Choroid plexus epithelial cell (primary cell): ENCODE data around the gene ALDOA.

Experiments used
- DNase-seq: peaks from one replicate; pipeline ENCODE4 v3.0.0-alpha.2; 2010; ENCODE audit warnings: low read depth
- H3K4me3 ChIP-seq: 2 replicates; pipeline ENCODE4 v1.5.1; 2011; ENCODE audit warnings: low read depth, mild to moderate bottlenecking, control low read depth, low read length, moderate library complexity
- TF ChIP-seq, protein P1 (sequence below): conservative IDR thresholded peaks from 2 replicates; pipeline ENCODE4 v1.5.1; 2011; ENCODE audit warnings: low read depth, mild to moderate bottlenecking, control low read depth, inconsistent platforms, low read length, moderate library complexity

ALDOA gene

DNA sequence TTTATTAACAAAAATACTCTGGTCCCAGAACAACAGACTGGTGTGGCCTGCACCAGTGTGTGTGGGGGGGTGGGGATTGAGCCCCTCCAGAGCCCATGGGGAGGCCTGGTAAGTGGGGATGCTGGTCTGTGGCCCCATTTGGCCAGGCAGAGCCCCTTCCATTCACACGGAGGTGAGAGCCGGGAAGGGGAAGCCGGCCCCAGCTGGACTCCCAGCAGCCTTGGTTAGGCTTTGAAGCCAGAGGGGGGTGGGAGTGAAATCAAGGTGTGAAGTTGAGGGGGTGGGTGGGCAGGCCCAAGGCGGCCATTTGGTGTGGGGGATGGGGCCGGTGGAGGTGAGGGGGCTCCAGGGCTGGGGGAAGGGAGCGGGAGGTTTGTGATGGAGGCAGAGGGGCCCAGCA, 20.3 kb downstream of the ALDOA start:
- DNase-seq = no peak
- H3K4me3 ChIP-seq = no peak overlapping the region
- TF ChIP-seq, protein P1, sequence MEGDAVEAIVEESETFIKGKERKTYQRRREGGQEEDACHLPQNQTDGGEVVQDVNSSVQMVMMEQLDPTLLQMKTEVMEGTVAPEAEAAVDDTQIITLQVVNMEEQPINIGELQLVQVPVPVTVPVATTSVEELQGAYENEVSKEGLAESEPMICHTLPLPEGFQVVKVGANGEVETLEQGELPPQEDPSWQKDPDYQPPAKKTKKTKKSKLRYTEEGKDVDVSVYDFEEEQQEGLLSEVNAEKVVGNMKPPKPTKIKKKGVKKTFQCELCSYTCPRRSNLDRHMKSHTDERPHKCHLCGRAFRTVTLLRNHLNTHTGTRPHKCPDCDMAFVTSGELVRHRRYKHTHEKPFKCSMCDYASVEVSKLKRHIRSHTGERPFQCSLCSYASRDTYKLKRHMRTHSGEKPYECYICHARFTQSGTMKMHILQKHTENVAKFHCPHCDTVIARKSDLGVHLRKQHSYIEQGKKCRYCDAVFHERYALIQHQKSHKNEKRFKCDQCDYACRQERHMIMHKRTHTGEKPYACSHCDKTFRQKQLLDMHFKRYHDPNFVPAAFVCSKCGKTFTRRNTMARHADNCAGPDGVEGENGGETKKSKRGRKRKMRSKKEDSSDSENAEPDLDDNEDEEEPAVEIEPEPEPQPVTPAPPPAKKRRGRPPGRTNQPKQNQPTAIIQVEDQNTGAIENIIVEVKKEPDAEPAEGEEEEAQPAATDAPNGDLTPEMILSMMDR = no peak

DNA sequence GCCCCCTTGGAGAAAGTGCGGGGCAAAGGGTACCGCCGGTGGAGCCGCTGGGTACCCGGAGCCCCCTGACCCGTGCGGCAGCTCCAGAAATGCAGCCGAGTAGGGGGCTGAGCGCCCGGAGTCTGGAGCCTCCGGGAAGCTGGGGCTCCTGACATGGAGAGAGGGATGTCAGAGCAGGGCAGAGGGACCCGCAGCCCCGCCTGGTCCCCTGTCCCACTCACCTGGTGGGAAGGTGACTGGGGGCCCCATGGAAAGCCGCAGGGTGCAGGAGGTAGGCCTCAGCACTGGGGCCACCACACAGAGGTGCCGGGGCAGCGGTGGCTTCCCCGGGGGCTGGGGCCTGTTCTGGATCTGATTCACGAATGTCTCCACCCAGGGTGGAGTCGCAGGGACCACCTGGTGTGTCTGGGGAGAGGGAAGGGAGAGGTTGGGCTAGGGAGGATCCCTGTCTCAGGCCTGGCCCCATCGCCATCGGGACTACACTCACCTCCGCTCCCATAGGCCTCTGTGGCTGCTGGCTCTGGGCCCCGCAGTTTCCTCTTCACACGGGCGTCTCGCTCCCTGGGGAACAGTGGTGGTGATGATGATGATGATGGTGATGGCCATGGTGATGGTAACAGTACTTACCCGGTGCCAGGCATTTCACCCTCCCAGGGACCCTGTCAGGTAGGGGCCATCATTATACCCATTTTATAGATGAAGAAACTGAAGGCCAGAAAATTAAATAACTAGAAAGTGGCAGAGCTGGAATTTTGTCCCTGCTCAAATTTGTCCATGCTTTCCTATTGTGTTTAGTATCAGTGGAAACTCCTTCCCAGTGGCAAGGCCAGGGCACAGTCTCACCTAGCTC, 21.0 kb downstream of the ALDOA start:
- TF ChIP-seq, protein P1 = no peak
- no peak overlapping the region for H3K4me3 ChIP-seq
- DNase-seq = no peak

DNA sequence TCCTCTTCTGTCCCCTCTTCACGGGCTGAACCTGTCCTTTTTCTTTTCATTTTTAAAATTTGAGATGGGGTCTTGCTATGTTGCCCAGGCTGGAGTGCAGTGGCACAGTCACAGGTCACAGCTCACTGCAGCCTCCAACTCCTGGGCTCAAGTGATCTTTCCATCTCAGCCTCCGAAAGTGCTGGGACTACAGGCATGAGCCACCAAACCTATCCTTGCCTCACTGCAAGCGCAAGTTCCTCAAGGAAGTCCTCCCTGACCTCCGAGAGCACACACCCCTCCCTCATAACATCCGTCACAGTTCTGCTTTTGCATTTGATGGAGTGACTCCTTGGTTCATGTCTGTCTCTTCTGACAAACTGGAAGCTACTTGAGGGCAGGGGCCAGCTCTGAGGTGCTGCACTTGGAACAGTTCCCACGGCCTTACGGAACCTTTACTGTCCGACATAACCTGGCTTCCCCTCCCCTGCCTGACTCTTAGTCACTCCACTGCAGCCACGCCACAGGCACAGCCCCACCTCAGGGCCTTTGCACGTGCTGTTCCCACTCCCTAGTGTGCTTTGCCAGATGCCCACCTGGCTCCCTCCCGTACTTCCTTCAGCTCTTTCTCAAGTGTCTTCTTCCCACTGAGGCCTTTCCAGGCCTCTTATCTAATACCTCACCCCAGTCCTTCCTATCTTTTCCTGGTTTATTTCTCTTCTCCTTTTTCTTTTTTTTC, 21.8 kb downstream of the ALDOA start:
- no peak overlapping the region for H3K4me3 ChIP-seq
- TF ChIP-seq, protein P1 = no peak
- DNase-seq = no peak

GRCh38 chr16:30088237-30088831, 22.8 kb downstream of the ALDOA start:
- DNase-seq = no peak
- H3K4me3 ChIP-seq = no peak overlapping the region
- TF ChIP-seq, protein P1 = no peak

DNA sequence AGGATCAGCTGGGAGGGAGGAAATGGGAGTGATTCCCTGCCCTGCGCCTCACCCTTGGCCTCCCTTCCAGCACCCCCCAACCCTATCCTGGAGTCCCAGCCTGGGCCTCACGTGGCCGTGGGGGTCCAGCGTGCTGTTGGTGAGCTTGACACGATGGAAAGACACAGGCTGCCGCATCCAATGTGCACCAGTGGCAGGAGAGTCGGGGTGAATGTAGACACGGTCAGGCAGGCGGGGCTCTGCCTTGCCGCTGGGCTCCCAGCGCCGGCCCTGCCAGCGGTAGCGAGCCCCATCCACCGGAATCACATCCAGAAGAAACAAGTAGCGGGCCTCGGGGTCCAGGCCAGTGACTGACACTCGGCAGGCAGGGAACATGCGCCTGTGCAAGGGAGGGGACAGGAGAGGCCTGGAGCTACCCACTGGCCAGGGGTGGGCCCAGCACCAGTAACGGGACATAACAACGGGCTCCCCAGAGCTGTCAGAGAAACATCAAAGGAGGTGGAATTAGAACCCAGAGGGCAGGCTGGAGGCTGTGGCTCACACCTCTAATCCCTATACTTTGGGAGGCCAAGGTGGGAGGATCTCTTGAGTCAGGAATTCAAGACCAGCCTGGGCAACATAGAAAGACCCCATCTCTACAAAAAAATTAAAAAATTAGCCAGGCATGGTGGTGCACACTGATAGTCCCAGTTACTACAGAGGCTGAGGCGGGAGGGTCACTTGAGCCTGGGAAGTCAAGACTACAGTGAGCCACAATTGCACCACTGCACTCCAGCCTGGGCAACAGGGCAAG, 23.5 kb downstream of the ALDOA start:
- no peak for DNase-seq
- TF ChIP-seq, protein P1 = no peak

DNA sequence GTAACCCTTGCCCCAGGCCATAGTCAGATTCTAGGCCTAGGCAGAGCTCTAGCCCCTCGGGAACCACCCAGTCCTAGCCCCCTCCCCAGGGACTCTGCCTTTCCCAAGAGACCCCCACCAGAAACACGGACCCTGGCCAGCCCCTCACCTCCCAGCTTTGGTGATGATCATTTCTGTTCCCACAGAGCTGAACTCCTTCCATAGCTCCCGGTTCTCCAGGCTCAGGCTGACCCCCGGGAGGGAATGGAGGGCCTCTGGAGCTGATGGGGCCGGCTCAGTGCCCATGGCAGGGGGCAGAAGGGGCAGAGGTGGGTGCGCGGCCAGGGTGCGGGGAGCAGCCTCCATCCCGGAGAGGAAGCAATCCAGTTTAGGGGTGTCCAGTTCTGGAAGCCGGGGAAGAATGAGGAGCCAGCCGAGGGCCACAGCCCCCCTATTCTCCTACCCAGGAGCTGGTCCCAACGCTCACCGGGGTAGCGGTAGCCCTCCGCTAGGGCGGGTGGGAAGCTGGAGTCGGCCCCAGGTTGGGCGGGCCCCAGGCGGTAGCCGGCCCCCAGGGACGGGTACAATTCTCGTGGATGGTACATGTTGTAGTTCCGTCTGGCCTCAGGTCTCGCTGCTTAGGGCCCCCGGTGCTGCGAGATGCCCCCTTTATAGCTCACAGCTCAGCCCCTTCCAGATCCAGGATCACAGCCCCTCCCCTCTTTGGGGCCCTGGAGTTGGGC, 25.2 kb downstream of the ALDOA start:
- H3K4me3 ChIP-seq = no peak overlapping the region
- TF ChIP-seq, protein P1 = no peak
- no peak for DNase-seq

More for the DNA sequence above, 23.5 kb downstream of the ALDOA start:
- no peak overlapping the region for H3K4me3 ChIP-seq
